ENCODE results near the gene ATN1.

Gene ATN1

GRCh38 chr12:6946920-6947374 is 19.2 kb downstream of the ATN1 start:
- no peak for DNase-seq

GRCh38 chr12:6947615-6948014 is 19.9 kb downstream of the ATN1 start:
- no peak for DNase-seq

- peak; percentile 62 for DNase-seq
Observed at GRCh38 chr12:6948873-6949594, 21.3 kb downstream of the ATN1 start.

- DNase-seq: peak; percentile 63
Observed at GRCh38 chr12:6950401-6950801, 22.6 kb downstream of the ATN1 start.

- peak; percentile 65 for DNase-seq
Observed at GRCh38 chr12:6950811-6951540, 23.2 kb downstream of the ATN1 start, which contains the start of gene PTPN6. PTPN6 (plus strand) TSS chr12:6951356; CDS start chr12:6951513, 157 bp downstream.

- no peak for DNase-seq
Observed at GRCh38 chr12:6951551-6952120, 23.9 kb downstream of the ATN1 start.

GRCh38 chr12:6952121-6952862 is 24.5 kb downstream of the ATN1 start:
- no peak for DNase-seq

- DNase-seq: no peak
Observed at GRCh38 chr12:6952863-6953441, 25.2 kb downstream of the ATN1 start.

- peak; percentile 85 for DNase-seq
Observed at GRCh38 chr12:6953442-6954315, 25.9 kb downstream of the ATN1 start.

GRCh38 chr12:6954316-6955107 is 26.8 kb downstream of the ATN1 start:
- DNase-seq: no peak

- no peak for DNase-seq
Observed at GRCh38 chr12:6955108-6956020, 27.6 kb downstream of the ATN1 start.

- peak; percentile 46 for DNase-seq
Observed at GRCh38 chr12:6956021-6956727, 28.4 kb downstream of the ATN1 start.

- peak; percentile 68 for DNase-seq
Observed at GRCh38 chr12:6957151-6957701, 29.5 kb downstream of the ATN1 start.

GRCh38 chr12:6957741-6958608 is 30.2 kb downstream of the ATN1 start:
- peak; percentile 21 for DNase-seq

- no peak for DNase-seq
Observed at GRCh38 chr12:6958609-6959057, 30.9 kb downstream of the ATN1 start.

GRCh38 chr12:6959058-6959804 is 31.5 kb downstream of the ATN1 start:
- peak; percentile 90 for DNase-seq
